HCT116 (cell line): ENCODE data around the gene TLE7. TPM values are rescaled to one million over a fixed set of nuclear protein-coding genes. Genes with fewer than 3 reads are reported as not detected.

ENCODE experiments used
- ATAC-seq: fragments of 200-7000 bp; cut with Tn5 transposase; 2 replicates; pipeline ENCODE4 v1.9.1; 2020; ENCODE audit warnings: mild to moderate bottlenecking, moderate library complexity
- BruUV-seq: library from RNA; stranded (reverse); fragments of 400-500 nt; replicated peaks from 2 replicates; lab custom pipeline; 2021; lab: Mats Ljungman, UMichigan
- CTCF ChIA-PET: fragments of 300-600 bp; sonication (Branson Sonifier 250); formaldehyde crosslinking; loops from one replicate; lab custom pipeline; 2021; ENCODE audit warnings: antibody characterized with exemption; lab: Charles Lee
- POLR2A ChIA-PET: fragments of 300-600, 350-600 bp; sonication (Branson Sonifier 250); formaldehyde crosslinking; loops from one replicate; lab custom pipeline; 2021; ENCODE audit warnings: antibody characterized with exemption; lab: Charles Lee
- RAD21 ChIA-PET, 2 experiments: fragments of 300-600 bp; sonication (Branson Sonifier 250); formaldehyde crosslinking; loops; one replicate each; lab custom pipeline; 2023; ENCODE audit warnings: low total read pairs in 2 of 2; ENCODE audit not compliant: uncharacterized antibody in 2 of 2, unreplicated experiment in 2 of 2, low non-redundant PET in 1 of 2; lab: Charles Lee
- DNase-seq: peaks from one replicate; pipeline ENCODE4 v3.0.0-alpha.2; 2010; ENCODE audit warnings: low read depth, low spot score
- H2AFZ ChIP-seq: fragments of 200-600 bp; shearing (Covaris generic), sonication (generic); 2 replicates; pipeline ENCODE4 v1.6.1; 2017; ENCODE audit warnings: low read depth, mixed run types, mixed read lengths, antibody characterized with exemption, low read length; ENCODE audit not compliant: poor library complexity, severe bottlenecking
- H3K27ac ChIP-seq: 2 replicates; pipeline ENCODE4 v1.5.1; 2012; ENCODE audit warnings: low read depth, low read length
- H3K27me3 ChIP-seq: fragments of 200-600 bp; sonication (generic); 2 replicates; pipeline ENCODE4 v1.6.1; 2016; ENCODE audit warnings: mixed run types, low read length, mixed read lengths; ENCODE audit not compliant: insufficient read depth
- H3K36me3 ChIP-seq, 2 experiments: fragments of 200-500 bp in 1 of 2; fragments of 200-600 bp in 1 of 2; sonication (Bioruptor generic) in 1 of 2; sonication (generic) in 1 of 2; 2 replicates each; pipeline versions ENCODE4 v1.5.1 to v1.6.1; 2014 to 2016; ENCODE audit warnings: low read length in 2 of 2, inconsistent platforms in 1 of 2, mixed read lengths in 1 of 2, mixed run types in 1 of 2; ENCODE audit not compliant: insufficient read depth in 2 of 2, control insufficient read depth in 1 of 2
- H3K4me1 ChIP-seq, 2 experiments: fragments of 200-600 bp in 1 of 2; sonication (generic) in 1 of 2; 2 replicates each; pipeline versions ENCODE4 v1.5.1 to v1.6.1; 2012 to 2017; ENCODE audit warnings: low read length in 2 of 2, inconsistent platforms in 1 of 2, mild to moderate bottlenecking in 1 of 2, mixed read lengths in 1 of 2, mixed run types in 1 of 2, moderate library complexity in 1 of 2; ENCODE audit not compliant: insufficient read depth in 2 of 2, control insufficient read depth in 1 of 2
- H3K4me2 ChIP-seq: fragments of 200-600 bp; sonication (generic); 2 replicates; pipeline ENCODE4 v1.6.1; 2017; ENCODE audit warnings: mixed run types, low read length, mixed read lengths
- H3K4me3 ChIP-seq, 2 experiments: fragments of 200-600 bp in 1 of 2; sonication (generic) in 1 of 2; replicated peaks in 1 of 2; 2 replicates each; pipeline ENCODE4 v1.5.1; 2011 to 2016; ENCODE audit warnings: low read length in 2 of 2, control low read depth in 1 of 2, low read depth in 1 of 2, mild to moderate bottlenecking in 1 of 2, mixed read lengths in 1 of 2, mixed run types in 1 of 2
- H3K79me2 ChIP-seq: fragments of 200-600 bp; sonication (generic); 2 replicates; pipeline ENCODE4 v1.6.1; 2017; ENCODE audit warnings: mild to moderate bottlenecking, mixed run types, low read length, moderate library complexity, mixed read lengths; ENCODE audit not compliant: insufficient read depth
- H3K9ac ChIP-seq: fragments of 200-600 bp; sonication (generic); 2 replicates; pipeline ENCODE4 v1.6.1; 2016; ENCODE audit warnings: low read length, mixed read lengths
- H3K9me2 ChIP-seq: fragments of 200-600 bp; sonication (generic), shearing (Covaris generic); 2 replicates; pipeline ENCODE4 v1.6.1; 2017; ENCODE audit warnings: mixed run types, mild to moderate bottlenecking, moderate library complexity; ENCODE audit not compliant: insufficient read depth
- H3K9me3 ChIP-seq, 2 experiments: fragments of 200-500 bp in 1 of 2; fragments of 200-600 bp in 1 of 2; sonication (Bioruptor generic) in 1 of 2; sonication (generic) in 1 of 2; 2 replicates each; pipeline ENCODE4 v1.6.1; 2014 to 2017; ENCODE audit warnings: low read length in 2 of 2, mixed read lengths in 2 of 2, inconsistent platforms in 1 of 2, low read depth in 1 of 2, mild to moderate bottlenecking in 1 of 2, mixed run types in 1 of 2, moderate library complexity in 1 of 2; ENCODE audit not compliant: control insufficient read depth in 1 of 2, insufficient read depth in 1 of 2
- H4K20me1 ChIP-seq: fragments of 200-600 bp; sonication (generic), shearing (Covaris generic); 2 replicates; pipeline ENCODE4 v1.6.1; 2017; ENCODE audit warnings: mixed run types, mild to moderate bottlenecking, moderate library complexity; ENCODE audit not compliant: insufficient read depth
- ATF3 ChIP-seq: IDR thresholded peaks from 2 replicates; pipeline ENCODE4 v1.6.1; 2012
- CBX3 ChIP-seq: IDR thresholded peaks from 2 replicates; pipeline ENCODE4 v1.6.1; 2012; ENCODE audit warnings: low read depth
- CTCF ChIP-seq, 3 experiments: fragments of 200-600 bp in 1 of 3; sonication (generic) in 1 of 3; IDR thresholded peaks in 2 of 3; conservative IDR thresholded peaks in 1 of 3; 2 replicates each; pipeline ENCODE4 v1.5.1; 2012 to 2017; ENCODE audit warnings: low read depth in 2 of 3, low read length in 2 of 3, antibody characterized with exemption in 1 of 3, borderline replicate concordance in 1 of 3, control low read depth in 1 of 3, mild to moderate bottlenecking in 1 of 3, mixed read lengths in 1 of 3, mixed run types in 1 of 3, moderate library complexity in 1 of 3; ENCODE audit not compliant: insufficient read depth in 1 of 3
- EZH2phosphoT487 ChIP-seq: fragments of 200-600 bp; IDR thresholded peaks from 2 replicates; pipeline ENCODE4 v1.6.1; 2018; ENCODE audit warnings: antibody characterized with exemption, borderline replicate concordance
- JUND ChIP-seq: IDR thresholded peaks from 2 replicates; pipeline ENCODE4 v1.6.1; 2012
- MAX ChIP-seq: IDR thresholded peaks from 2 replicates; pipeline ENCODE4 v1.6.1; 2012
- POLR2AphosphoS5 ChIP-seq: IDR thresholded peaks from 2 replicates; pipeline ENCODE4 v1.6.1; 2011; ENCODE audit warnings: mild to moderate bottlenecking, low read depth, low read length, moderate library complexity
- RAD21 ChIP-seq: IDR thresholded peaks from 2 replicates; pipeline ENCODE4 v1.6.1; 2012; ENCODE audit warnings: low read depth, mild to moderate bottlenecking
- REST ChIP-seq: IDR thresholded peaks from 2 replicates; pipeline ENCODE4 v1.6.1; 2012; ENCODE audit warnings: low read depth
- SIN3A ChIP-seq: IDR thresholded peaks from 2 replicates; pipeline ENCODE4 v1.6.1; 2012; ENCODE audit warnings: low read depth
- ZNF274 ChIP-seq: fragments of 200-500 bp; sonication (Bioruptor generic); IDR thresholded peaks from 2 replicates; pipeline ENCODE4 v1.6.1; 2014; ENCODE audit warnings: mild to moderate bottlenecking, low read depth, low read length, inconsistent platforms
- intact Hi-C: fragments of 100-400 bp; cut with micrococcal nuclease; formaldehyde crosslinking; loops from 2 replicates; pipeline ENCODE4 v1.10.0; 2022
- total RNA-seq: library from RNA; stranded (reverse); gene quantifications from one replicate; pipeline ENCODE4 v1.2.1, GENCODE V29; 2021; ENCODE audit not compliant: unreplicated experiment

TLE7 gene
- total RNA-seq, 1 experiment from 2014 or later, result not detected

GRCh38 chr16:71449020-71449419, 7.2 kb upstream of the TLE7 start:
- intact Hi-C loops, result no loop called here
- POLR2A ChIA-PET, result no interaction called here
- Histone ChIP-seq H3K27me3 (no peaks in the 10 kb centered on the region), H3K79me2 (no peaks in the 10 kb centered on the region), H3K4me1 (no peaks in the 10 kb centered on the region), H3K9me2 (no peaks in the 10 kb centered on the region), H3K27ac (no peak overlapping the region), H3K9me3 (peaks cover 22 to 24% of the 10 kb centered on the region in 2 experiments; a peak in 3 of 4 replicates), H3K36me3 (peaks cover 2 to 50% of the 10 kb centered on the region in 2 experiments; a peak in 2 of 4 replicates), H3K4me3 (no peak overlapping the region), H2AFZ (no peak overlapping the region), H3K4me2 (no peak overlapping the region), H4K20me1 (no peaks in the 10 kb centered on the region), H3K9ac (no peak overlapping the region)
- CTCF ChIA-PET, result no interaction called here
- BruUV-seq, result TSS peak; percentile 17
- ATAC-seq (no peak), DNase-seq (no peak)
- RAD21 ChIA-PET, result no interaction called here
- no peak for TF ChIP-seq ATF3
- 0 out of 2 replicates have a peak, but pooled peaks have one; percentile 59 for TF ChIP-seq CBX3
- TF ChIP-seq MAX, result no peak

- ChIA-PET CTCF (no interaction called here), POLR2A (no interaction called here), RAD21 (no interaction called here)
- H3K27ac ChIP-seq, result no peak overlapping the region
- intact Hi-C loops, result no loop called here
- H3K9me3 ChIP-seq, result peaks cover 22 to 24% of the 10 kb centered on the region in 2 experiments; a peak in 3 of 4 replicates
- ATAC-seq, result no peak
- H3K4me3 ChIP-seq, result no peak overlapping the region
- H3K4me2 ChIP-seq, result no peak overlapping the region
- TF ChIP-seq REST, result no peak
- TF ChIP-seq SIN3A, result no peak
- peak; percentile 51 for TF ChIP-seq ZNF274
- no peak for TF ChIP-seq POLR2AphosphoS5
- TF ChIP-seq JUND, result no peak
- TF ChIP-seq CTCF (IDR thresholded peaks at IDR 0.05 in 2 of 3, conservative IDR thresholded peaks at IDR 0.05 in 1 of 3; ENCODE audit: borderline replicate concordance in 1 of 3, insufficient read depth in 1 of 3, low read depth in 2 of 3, low read length in 2 of 3), result no peak
- TF ChIP-seq EZH2phosphoT487, result no peak
- TF ChIP-seq RAD21, result no peak
- H3K36me3 ChIP-seq, result peaks cover 2 to 50% of the 10 kb centered on the region in 2 experiments; a peak in 2 of 4 replicates
- H3K27me3 ChIP-seq, result no peaks in the 10 kb centered on the region
- no peaks in the 10 kb centered on the region for H4K20me1 ChIP-seq
- H3K79me2 ChIP-seq, result no peaks in the 10 kb centered on the region
- H3K9ac ChIP-seq, result no peak overlapping the region
- H2AFZ ChIP-seq, result no peak overlapping the region
- no TSS peak for BruUV-seq
- DNase-seq, result no peak
- H3K9me2 ChIP-seq, result no peaks in the 10 kb centered on the region
- no peaks in the 10 kb centered on the region for H3K4me1 ChIP-seq
Measured at GRCh38 chr16:71448274-71448866, 6.5 kb upstream of the TLE7 start.
